GM12873 (cell line): ENCODE results near the gene SLC5A6.

Source experiments
- TF ChIP-seq, protein P1 (sequence below): IDR thresholded peaks from 2 replicates; pipeline ENCODE4 v1.5.1; 2012; ENCODE audit warnings: low read depth, mild to moderate bottlenecking, moderate library complexity, low read length, control low read depth; ENCODE audit not compliant: insufficient read depth; ENCODE audit errors: missing control alignments

The SLC5A6 gene

DNA sequence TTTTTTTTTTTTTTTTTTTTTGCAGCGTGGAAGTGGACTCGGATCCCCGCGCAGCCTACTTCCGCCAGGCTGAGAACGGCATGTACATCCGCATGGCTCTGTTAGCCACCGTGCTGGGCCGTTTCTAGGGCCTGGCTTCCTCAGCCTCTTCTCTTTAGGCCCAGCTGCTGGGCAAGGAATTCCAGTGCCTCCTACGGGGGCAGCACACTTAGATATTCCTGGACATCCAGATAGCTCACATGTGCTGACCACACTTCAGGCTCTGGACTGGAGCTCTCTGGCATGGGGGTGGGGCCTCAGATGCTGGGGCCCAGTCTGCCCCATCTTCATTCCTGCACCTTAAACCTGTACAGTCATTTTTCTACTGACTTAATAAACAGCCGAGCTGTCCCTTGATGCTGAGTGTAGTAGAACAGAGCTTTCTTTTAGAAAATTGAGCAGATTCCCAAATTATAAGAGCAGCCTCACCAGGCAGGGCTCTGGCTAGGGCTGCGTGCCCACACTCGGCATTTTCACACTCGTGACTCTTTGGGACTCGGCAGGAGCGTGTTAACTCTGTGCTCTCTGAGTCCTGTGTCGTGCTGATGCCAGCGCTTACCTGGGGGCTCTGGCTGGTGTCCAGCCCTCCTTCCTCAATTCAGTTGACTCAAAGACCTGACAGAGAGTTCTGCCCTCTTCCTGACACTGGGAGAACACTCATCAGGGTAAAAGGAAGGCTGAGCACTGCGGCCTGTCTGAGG, 31.5 kb upstream of the SLC5A6 start:
- TF ChIP-seq, protein P1, sequence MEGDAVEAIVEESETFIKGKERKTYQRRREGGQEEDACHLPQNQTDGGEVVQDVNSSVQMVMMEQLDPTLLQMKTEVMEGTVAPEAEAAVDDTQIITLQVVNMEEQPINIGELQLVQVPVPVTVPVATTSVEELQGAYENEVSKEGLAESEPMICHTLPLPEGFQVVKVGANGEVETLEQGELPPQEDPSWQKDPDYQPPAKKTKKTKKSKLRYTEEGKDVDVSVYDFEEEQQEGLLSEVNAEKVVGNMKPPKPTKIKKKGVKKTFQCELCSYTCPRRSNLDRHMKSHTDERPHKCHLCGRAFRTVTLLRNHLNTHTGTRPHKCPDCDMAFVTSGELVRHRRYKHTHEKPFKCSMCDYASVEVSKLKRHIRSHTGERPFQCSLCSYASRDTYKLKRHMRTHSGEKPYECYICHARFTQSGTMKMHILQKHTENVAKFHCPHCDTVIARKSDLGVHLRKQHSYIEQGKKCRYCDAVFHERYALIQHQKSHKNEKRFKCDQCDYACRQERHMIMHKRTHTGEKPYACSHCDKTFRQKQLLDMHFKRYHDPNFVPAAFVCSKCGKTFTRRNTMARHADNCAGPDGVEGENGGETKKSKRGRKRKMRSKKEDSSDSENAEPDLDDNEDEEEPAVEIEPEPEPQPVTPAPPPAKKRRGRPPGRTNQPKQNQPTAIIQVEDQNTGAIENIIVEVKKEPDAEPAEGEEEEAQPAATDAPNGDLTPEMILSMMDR, result no peak

DNA sequence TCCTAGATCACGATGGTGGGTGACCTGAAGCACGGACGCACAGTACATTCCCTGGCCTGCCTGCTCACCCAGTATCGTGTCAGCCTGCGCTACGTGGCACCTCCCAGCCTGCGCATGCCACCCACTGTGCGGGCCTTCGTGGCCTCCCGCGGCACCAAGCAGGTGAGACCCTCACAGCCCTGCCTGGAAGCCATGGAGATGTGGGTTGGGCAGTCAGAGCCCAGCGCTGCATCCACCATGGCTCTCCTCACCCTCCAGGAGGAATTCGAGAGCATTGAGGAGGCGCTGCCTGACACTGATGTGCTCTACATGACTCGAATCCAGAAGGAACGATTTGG, 30.5 kb upstream of the SLC5A6 start:
- TF ChIP-seq, protein P1, result no peak

DNA sequence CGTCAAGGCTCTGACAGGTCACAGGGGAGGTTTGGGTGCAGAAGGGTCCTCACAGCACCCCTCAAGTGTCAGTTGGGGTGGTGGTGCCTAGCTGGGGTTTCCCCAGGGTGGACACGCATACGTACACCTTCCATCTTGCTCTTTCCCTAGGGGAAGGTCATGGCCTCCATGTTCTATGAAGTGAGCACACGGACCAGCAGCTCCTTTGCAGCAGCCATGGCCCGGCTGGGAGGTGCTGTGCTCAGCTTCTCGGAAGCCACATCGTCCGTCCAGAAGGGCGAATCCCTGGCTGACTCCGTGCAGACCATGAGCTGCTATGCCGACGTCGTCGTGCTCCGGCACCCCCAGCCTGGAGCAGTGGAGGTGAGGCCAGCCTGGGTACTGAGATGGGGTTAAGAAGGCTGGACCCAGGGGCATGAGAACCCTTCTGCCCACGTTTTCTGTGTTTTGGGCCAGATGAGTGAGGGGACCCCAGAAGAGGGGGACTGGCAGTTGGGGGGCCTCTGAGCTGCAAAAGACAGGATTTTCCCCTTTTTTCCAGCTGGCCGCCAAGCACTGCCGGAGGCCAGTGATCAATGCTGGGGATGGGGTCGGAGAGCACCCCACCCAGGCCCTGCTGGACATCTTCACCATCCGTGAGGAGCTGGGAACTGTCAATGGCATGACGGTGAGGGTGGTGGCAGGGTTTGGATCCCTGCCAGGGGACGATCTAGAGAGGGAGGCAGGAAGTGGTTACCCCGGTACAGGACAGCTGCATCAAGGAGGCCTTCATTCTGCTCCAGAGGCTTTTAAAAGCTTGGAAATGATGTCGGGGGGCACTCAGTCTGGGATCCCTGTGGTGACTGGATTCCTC, 29.9 kb upstream of the SLC5A6 start:
- TF ChIP-seq, protein P1, result no peak

DNA sequence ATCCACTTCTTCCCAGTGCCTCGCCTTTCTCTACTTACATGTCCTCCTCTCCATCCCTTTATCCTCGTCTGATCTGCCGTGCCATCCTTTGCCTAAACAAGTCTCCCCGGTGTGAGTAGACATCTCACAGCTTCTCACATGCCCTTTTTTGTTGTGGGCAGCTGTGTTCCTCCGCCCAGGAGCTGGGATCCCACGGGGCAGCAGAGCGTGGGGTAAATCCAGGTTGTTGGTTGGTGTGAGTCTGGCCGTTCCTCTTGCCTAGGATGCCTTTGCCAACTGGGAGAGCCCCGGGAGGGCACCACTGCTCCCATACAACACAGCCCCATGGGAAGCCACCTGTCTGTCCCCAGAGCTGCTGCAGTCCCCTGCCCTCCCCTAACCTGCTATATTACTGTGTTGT, 28.3 kb upstream of the SLC5A6 start:
- TF ChIP-seq, protein P1, result no peak

DNA sequence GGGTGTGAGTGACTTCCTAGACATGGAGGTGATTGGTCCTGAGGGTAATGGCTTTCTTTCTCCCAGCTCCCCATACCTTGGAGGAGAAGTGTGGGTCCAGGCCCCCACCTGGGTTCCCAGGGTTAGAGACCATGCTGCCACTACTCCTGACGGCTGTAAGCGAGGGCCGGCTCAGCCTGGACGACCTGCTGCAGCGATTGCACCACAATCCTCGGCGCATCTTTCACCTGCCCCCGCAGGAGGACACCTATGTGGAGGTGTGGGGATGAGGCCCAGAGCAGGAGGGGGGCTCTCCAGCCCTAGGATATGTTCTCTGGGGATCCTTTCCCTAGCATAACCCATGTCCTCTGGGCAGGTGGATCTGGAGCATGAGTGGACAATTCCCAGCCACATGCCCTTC, 26.9 kb upstream of the SLC5A6 start:
- TF ChIP-seq, protein P1, result no peak

DNA sequence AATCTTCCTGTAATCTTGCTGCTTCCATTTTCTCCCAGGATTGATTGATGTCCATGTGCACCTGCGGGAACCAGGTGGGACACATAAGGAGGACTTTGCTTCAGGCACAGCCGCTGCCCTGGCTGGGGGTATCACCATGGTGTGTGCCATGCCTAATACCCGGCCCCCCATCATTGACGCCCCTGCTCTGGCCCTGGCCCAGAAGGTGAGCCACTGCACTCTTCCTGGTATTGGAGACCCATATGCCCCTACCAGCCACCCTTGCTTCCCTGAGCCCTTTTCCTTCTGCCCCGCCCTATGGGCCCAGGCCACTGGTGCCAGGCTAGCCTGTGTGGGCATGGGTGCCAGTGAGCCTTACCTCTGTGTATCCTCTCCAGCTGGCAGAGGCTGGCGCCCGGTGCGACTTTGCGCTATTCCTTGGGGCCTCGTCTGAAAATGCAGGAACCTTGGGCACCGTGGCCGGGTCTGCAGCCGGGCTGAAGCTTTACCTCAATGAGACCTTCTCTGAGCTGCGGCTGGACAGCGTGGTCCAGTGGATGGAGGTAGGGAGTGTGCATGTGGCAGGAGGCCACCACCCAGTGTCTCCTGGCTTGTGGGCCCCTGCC, 25.4 kb upstream of the SLC5A6 start:
- TF ChIP-seq, protein P1, result no peak

DNA sequence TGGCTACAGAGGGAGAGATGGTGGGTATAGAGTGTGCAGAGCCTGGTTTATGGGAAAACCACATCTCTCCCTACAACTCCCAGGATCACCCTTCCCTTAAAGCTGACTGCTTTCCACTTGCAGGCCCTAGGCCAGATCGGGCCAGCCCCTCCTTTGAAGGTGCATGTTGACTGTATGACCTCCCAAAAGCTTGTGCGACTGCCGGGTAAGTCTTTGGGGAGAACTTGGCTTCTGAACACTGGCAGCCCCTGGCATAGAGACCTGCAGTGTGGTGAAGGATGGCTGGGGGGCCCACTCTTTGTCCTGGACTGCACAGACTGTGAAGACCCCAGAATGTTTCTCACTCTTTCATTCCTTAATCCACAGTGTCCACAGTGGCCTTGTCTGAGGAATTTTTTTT, 24.6 kb upstream of the SLC5A6 start:
- TF ChIP-seq, protein P1, result no peak
